ENCODE data around the gene RASL12.
A peak's percentile ranks its signal among the peaks of the same experiment; 100 is the strongest.

The RASL12 gene

GRCh38 chr15:65029736-65030208 lies 38.0 kb downstream of the RASL12 start:
- TF ChIP-seq CTCF (conservative IDR thresholded peaks at IDR 0.05; ENCODE audit: low read length) (no peak), EZH2phosphoT487 (IDR thresholded peaks at IDR 0.05; ENCODE audit: borderline replicate concordance) (no peak)
- H3K36me3 ChIP-seq (ENCODE audit: insufficient read depth, low read length) = no peaks in the 10 kb centered on the region
- H4K20me1 ChIP-seq (ENCODE audit: insufficient read depth, low read length, poor library complexity, severe bottlenecking) = no peaks in the 10 kb centered on the region
- H3K4me2 ChIP-seq (ENCODE audit: low read depth, low read length, poor library complexity, severe bottlenecking) = no peak overlapping the region
- peaks cover 20% of the 10 kb centered on the region for H3K79me2 ChIP-seq (ENCODE audit: insufficient read depth, low read length)
- H3K9me2 ChIP-seq (replicated peaks; ENCODE audit: low read depth, low read length) = no peaks in the 10 kb centered on the region
- peaks cover 4% of the 10 kb centered on the region; the same call in 1 of the 2 replicates for H3F3A ChIP-seq (ENCODE audit: low read depth)
- no peak overlapping the region for H3K9ac ChIP-seq (ENCODE audit: low read depth, low read length, poor library complexity, severe bottlenecking)
- H2AFZ ChIP-seq (ENCODE audit: low read length) = 0 out of 2 replicates have a peak overlapping the region, but pooled peaks have one; percentile 91
- H3K4me1 ChIP-seq (ENCODE audit: insufficient read depth, low read length, poor library complexity, severe bottlenecking) = peaks cover 20% of the 10 kb centered on the region
- no peaks in the 10 kb centered on the region for H3K27me3 ChIP-seq (ENCODE audit: insufficient read depth, low read length, poor library complexity, severe bottlenecking)
- H3K9me3 ChIP-seq (ENCODE audit: insufficient read depth, low read depth, low read length) = no peaks in the 10 kb centered on the region
- peak overlapping the region; percentile 86 for H3K4me3 ChIP-seq (ENCODE audit: low read length, poor library complexity, severe bottlenecking)

- Histone ChIP-seq H3K4me2 (ENCODE audit: low read depth, low read length, poor library complexity, severe bottlenecking) (peak within 1 kb of the TSS; percentile 81), H3K4me1 (ENCODE audit: insufficient read depth, low read length, poor library complexity, severe bottlenecking) (peaks cover 20% of the 10 kb centered on the region), H3K9me2 (replicated peaks; ENCODE audit: low read depth, low read length) (no peaks in the 10 kb centered on the region), H3K27me3 (ENCODE audit: insufficient read depth, low read length, poor library complexity, severe bottlenecking) (no peaks in the 10 kb centered on the region), H3F3A (ENCODE audit: low read depth) (peaks cover 4% of the 10 kb centered on the region; the same call in 1 of the 2 replicates), H3K79me2 (ENCODE audit: insufficient read depth, low read length) (peaks cover 20% of the 10 kb centered on the region), H3K9ac (ENCODE audit: low read depth, low read length, poor library complexity, severe bottlenecking) (peak within 1 kb of the TSS; percentile 82), H4K20me1 (ENCODE audit: insufficient read depth, low read length, poor library complexity, severe bottlenecking) (no peaks in the 10 kb centered on the region), H2AFZ (ENCODE audit: low read length) (peak within 1 kb of the TSS; percentile 91), H3K9me3 (ENCODE audit: insufficient read depth, low read depth, low read length) (no peaks in the 10 kb centered on the region), H3K4me3 (ENCODE audit: low read length, poor library complexity, severe bottlenecking) (peak within 1 kb of the TSS; percentile 86), H3K36me3 (ENCODE audit: insufficient read depth, low read length) (no peaks in the 10 kb centered on the region)
- TF ChIP-seq CTCF (conservative IDR thresholded peaks at IDR 0.05; ENCODE audit: low read length) (peak; percentile 17; the same call in 1 of the 2 replicates), EZH2phosphoT487 (IDR thresholded peaks at IDR 0.05; ENCODE audit: borderline replicate concordance) (no peak)
These were observed 38.7 kb downstream of the RASL12 start, which contains the start of gene MTFMT for GRCh38 chr15:65028921-65029735. TSS of gene MTFMT (minus strand) at chr15:65029639. CDS start at chr15:65029613, 26 bp downstream.

- Histone ChIP-seq H3F3A (ENCODE audit: low read depth) (peaks cover 4% of the 10 kb centered on the region; the same call in 1 of the 2 replicates), H3K9me3 (ENCODE audit: insufficient read depth, low read depth, low read length) (no peaks in the 10 kb centered on the region), H3K4me3 (ENCODE audit: low read length, poor library complexity, severe bottlenecking) (peak overlapping the region; percentile 86), H4K20me1 (ENCODE audit: insufficient read depth, low read length, poor library complexity, severe bottlenecking) (no peaks in the 10 kb centered on the region), H3K4me2 (ENCODE audit: low read depth, low read length, poor library complexity, severe bottlenecking) (peak overlapping the region; percentile 81), H3K36me3 (ENCODE audit: insufficient read depth, low read length) (no peaks in the 10 kb centered on the region), H3K4me1 (ENCODE audit: insufficient read depth, low read length, poor library complexity, severe bottlenecking) (peaks cover 17% of the 10 kb centered on the region), H3K9ac (ENCODE audit: low read depth, low read length, poor library complexity, severe bottlenecking) (peak overlapping the region; percentile 82), H3K27me3 (ENCODE audit: insufficient read depth, low read length, poor library complexity, severe bottlenecking) (no peaks in the 10 kb centered on the region), H3K79me2 (ENCODE audit: insufficient read depth, low read length) (peaks cover 20% of the 10 kb centered on the region), H3K9me2 (replicated peaks; ENCODE audit: low read depth, low read length) (no peaks in the 10 kb centered on the region), H2AFZ (ENCODE audit: low read length) (no peak overlapping the region)
- TF ChIP-seq CTCF (conservative IDR thresholded peaks at IDR 0.05; ENCODE audit: low read length) (no peak), EZH2phosphoT487 (IDR thresholded peaks at IDR 0.05; ENCODE audit: borderline replicate concordance) (no peak)
These were observed 39.5 kb downstream of the RASL12 start for GRCh38 chr15:65028338-65028737.

Measured in Loucy (cell line).